PC-9 (cell line): ENCODE results near the gene ORM2. TPM values are rescaled to one million over a fixed set of nuclear protein-coding genes. Genes with fewer than 3 reads are reported as not detected.

Source experiments
- BruUV-seq: library from RNA; stranded (reverse); fragments of 400-500 nt; replicated peaks from 2 replicates; lab custom pipeline; 2021; lab: Mats Ljungman, UMichigan
- CTCF ChIA-PET: fragments of 300-600 bp; sonication (Branson Sonifier 250); formaldehyde crosslinking; loops from one replicate; lab custom pipeline; 2022; ENCODE audit warnings: antibody characterized with exemption; lab: Charles Lee
- POLR2A ChIA-PET: fragments of 300-600 bp; sonication (Branson Sonifier 250); formaldehyde crosslinking; loops from one replicate; lab custom pipeline; 2022; ENCODE audit warnings: antibody characterized with exemption; ENCODE audit not compliant: unreplicated experiment; lab: Charles Lee
- DNase-seq, 2 experiments: peaks; one replicate each; pipeline versions ENCODE4 v3.0.0 to v3.0.0-alpha.2; 2015 to 2022; ENCODE audit warnings: mixed read lengths in 1 of 2
- H2AFZ ChIP-seq: fragments of 200-600 bp; sonication (generic); 2 replicates; pipeline ENCODE4 v1.8.1; 2017; ENCODE audit warnings: antibody characterized with exemption
- H3F3A ChIP-seq: fragments of 200-600 bp; sonication (generic); 2 replicates; pipeline ENCODE4 v1.8.1; 2017; ENCODE audit warnings: antibody characterized with exemption, mild to moderate bottlenecking, low read depth; ENCODE audit not compliant: insufficient read depth
- H3K27ac ChIP-seq: fragments of 200-600 bp; sonication (generic); 2 replicates; pipeline ENCODE4 v1.6.1; 2016; ENCODE audit warnings: mixed run types
- H3K27me3 ChIP-seq: fragments of 200-600 bp; sonication (generic); 2 replicates; pipeline ENCODE4 v1.6.1; 2016; ENCODE audit warnings: low read depth, mixed run types; ENCODE audit not compliant: insufficient read depth
- H3K36me3 ChIP-seq: fragments of 200-600 bp; sonication (generic); 2 replicates; pipeline ENCODE4 v1.6.1; 2016; ENCODE audit warnings: low read depth, mixed run types
- H3K4me1 ChIP-seq: fragments of 200-600 bp; sonication (generic); replicated peaks from 2 replicates; pipeline ENCODE4 v1.6.1; 2016; ENCODE audit warnings: mixed run types; ENCODE audit not compliant: insufficient read depth
- H3K4me2 ChIP-seq: fragments of 200-600 bp; sonication (generic); 2 replicates; pipeline ENCODE4 v1.6.1; 2017; ENCODE audit warnings: mixed run types
- H3K4me3 ChIP-seq: fragments of 200-600 bp; sonication (generic); 2 replicates; pipeline ENCODE4 v1.6.1; 2016; ENCODE audit warnings: mixed run types
- H3K79me2 ChIP-seq: fragments of 200-600 bp; sonication (generic); 2 replicates; pipeline ENCODE4 v1.6.1; 2017; ENCODE audit warnings: low read depth, mixed run types
- H3K9me2 ChIP-seq: fragments of 200-600 bp; sonication (generic); 2 replicates; pipeline ENCODE4 v1.8.1; 2017; ENCODE audit warnings: mild to moderate bottlenecking; ENCODE audit not compliant: insufficient read depth
- H3K9me3 ChIP-seq: fragments of 200-600 bp; sonication (generic); 2 replicates; pipeline ENCODE4 v1.8.1; 2016; ENCODE audit warnings: low read depth; ENCODE audit not compliant: insufficient read depth
- H4K20me1 ChIP-seq: fragments of 200-600 bp; sonication (generic); 2 replicates; pipeline ENCODE4 v1.8.1; 2017; ENCODE audit not compliant: insufficient read depth
- EZH2 ChIP-seq: fragments of 200-600 bp; sonication (generic); IDR thresholded peaks from 2 replicates; pipeline ENCODE4 v1.8.0; 2017; ENCODE audit warnings: antibody characterized with exemption, low read depth
- intact Hi-C: fragments of 100-400 bp; cut with micrococcal nuclease; formaldehyde crosslinking; loops from one replicate; pipeline ENCODE4 v1.10.0; 2022; ENCODE audit not compliant: unreplicated experiment
- total RNA-seq: library from RNA; stranded (reverse); gene quantifications from 2 replicates; pipeline ENCODE4 v1.2.3, GENCODE V29; 2021
- TF ChIP-seq, protein P1 (sequence below): fragments of 200-600 bp; sonication (generic); conservative IDR thresholded peaks from 2 replicates; pipeline ENCODE4 v1.6.1; 2017; ENCODE audit warnings: mixed run types, antibody characterized with exemption, mild to moderate bottlenecking, moderate library complexity

Gene ORM2
- total RNA-seq, 1 experiment from 2014 or later = not detected

GRCh38 chr9:114357911-114358328 lies 28.3 kb downstream of the ORM2 start:
- Histone ChIP-seq H4K20me1 (no peaks in the 10 kb centered on the region), H3K4me3 (no peak overlapping the region), H3F3A (no peaks in the 10 kb centered on the region), H3K36me3 (0 out of 2 replicates have a peak, but pooled peaks cover 3% of the 10 kb centered on the region), H3K27ac (no peak overlapping the region), H2AFZ (no peak overlapping the region), H3K9me3 (no peaks in the 10 kb centered on the region), H3K4me1 (no peaks in the 10 kb centered on the region), H3K9me2 (no peaks in the 10 kb centered on the region), H3K79me2 (no peaks in the 10 kb centered on the region), H3K27me3 (no peaks in the 10 kb centered on the region), H3K4me2 (no peak overlapping the region)
- TF ChIP-seq EZH2 = no peak
- TF ChIP-seq, protein P1, sequence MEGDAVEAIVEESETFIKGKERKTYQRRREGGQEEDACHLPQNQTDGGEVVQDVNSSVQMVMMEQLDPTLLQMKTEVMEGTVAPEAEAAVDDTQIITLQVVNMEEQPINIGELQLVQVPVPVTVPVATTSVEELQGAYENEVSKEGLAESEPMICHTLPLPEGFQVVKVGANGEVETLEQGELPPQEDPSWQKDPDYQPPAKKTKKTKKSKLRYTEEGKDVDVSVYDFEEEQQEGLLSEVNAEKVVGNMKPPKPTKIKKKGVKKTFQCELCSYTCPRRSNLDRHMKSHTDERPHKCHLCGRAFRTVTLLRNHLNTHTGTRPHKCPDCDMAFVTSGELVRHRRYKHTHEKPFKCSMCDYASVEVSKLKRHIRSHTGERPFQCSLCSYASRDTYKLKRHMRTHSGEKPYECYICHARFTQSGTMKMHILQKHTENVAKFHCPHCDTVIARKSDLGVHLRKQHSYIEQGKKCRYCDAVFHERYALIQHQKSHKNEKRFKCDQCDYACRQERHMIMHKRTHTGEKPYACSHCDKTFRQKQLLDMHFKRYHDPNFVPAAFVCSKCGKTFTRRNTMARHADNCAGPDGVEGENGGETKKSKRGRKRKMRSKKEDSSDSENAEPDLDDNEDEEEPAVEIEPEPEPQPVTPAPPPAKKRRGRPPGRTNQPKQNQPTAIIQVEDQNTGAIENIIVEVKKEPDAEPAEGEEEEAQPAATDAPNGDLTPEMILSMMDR = no peak
- BruUV-seq = no TSS peak
- no peak for DNase-seq
- intact Hi-C loops = no loop called here
- ChIA-PET POLR2A (no interaction called here), CTCF (no interaction called here)

DNA sequence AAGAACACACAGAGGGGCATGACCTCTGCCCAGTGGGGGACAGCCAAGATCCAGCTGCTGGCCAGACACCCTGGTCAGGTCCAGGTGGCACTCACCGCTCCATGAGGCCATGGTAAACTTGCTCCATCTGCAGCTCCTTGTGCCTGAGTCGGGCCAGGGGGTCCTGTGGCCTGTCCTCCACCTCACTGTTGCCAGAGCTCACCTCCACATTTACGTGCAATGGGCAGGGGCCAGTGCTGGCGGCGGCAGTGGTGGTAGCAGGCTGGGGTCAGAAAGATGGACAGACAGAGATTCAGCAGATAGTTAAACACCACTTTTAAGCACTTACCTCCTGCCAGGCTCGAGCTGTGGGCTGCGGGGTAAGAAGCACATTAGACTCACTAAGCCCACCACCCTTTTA lies 30.1 kb downstream of the ORM2 start:
- no peak overlapping the region for H3K4me3 ChIP-seq
- BruUV-seq = no TSS peak
- no peaks in the 10 kb centered on the region for H3K79me2 ChIP-seq
- H3K9me2 ChIP-seq = no peaks in the 10 kb centered on the region
- no peak for DNase-seq
- no peak overlapping the region for H3K27ac ChIP-seq
- H2AFZ ChIP-seq = no peak overlapping the region
- no peaks in the 10 kb centered on the region for H3K27me3 ChIP-seq
- no peaks in the 10 kb centered on the region for H3K36me3 ChIP-seq
- H3K9me3 ChIP-seq = no peaks in the 10 kb centered on the region
- H3K4me2 ChIP-seq = no peak overlapping the region
- intact Hi-C loops = no loop called here
- H3K4me1 ChIP-seq = peaks cover 16% of the 10 kb centered on the region
- TF ChIP-seq, protein P1 = no peak
- TF ChIP-seq EZH2 = no peak
- CTCF ChIA-PET = interaction anchor here (0.6 kb wide), 1 partner anchor 20 kb away, joined by 3 read pairs; no protein-coding TSS in a partner anchor
- POLR2A ChIA-PET = no interaction called here
- peaks cover 17% of the 10 kb centered on the region; the same call in 1 of the 2 replicates for H3F3A ChIP-seq
- no peaks in the 10 kb centered on the region for H4K20me1 ChIP-seq

GRCh38 chr9:114361542-114361941 lies 31.9 kb downstream of the ORM2 start:
- intact Hi-C loops = no loop called here
- TF ChIP-seq, protein P1 = no peak
- H3K9me3 ChIP-seq = no peaks in the 10 kb centered on the region
- H3K4me3 ChIP-seq = no peak overlapping the region
- no TSS peak for BruUV-seq
- H3K27me3 ChIP-seq = no peaks in the 10 kb centered on the region
- ChIA-PET POLR2A (no interaction called here), CTCF (no interaction called here)
- peaks cover 28% of the 10 kb centered on the region; the same call in 1 of the 2 replicates for H3F3A ChIP-seq
- no peak overlapping the region for H2AFZ ChIP-seq
- H3K27ac ChIP-seq = no peak overlapping the region
- H3K9me2 ChIP-seq = no peaks in the 10 kb centered on the region
- H3K79me2 ChIP-seq = no peaks in the 10 kb centered on the region
- no peak for DNase-seq
- peaks cover 31% of the 10 kb centered on the region for H3K4me1 ChIP-seq
- H3K4me2 ChIP-seq = no peak overlapping the region
- H3K36me3 ChIP-seq = no peaks in the 10 kb centered on the region
- no peaks in the 10 kb centered on the region for H4K20me1 ChIP-seq
